ENCODE data around the gene BATF2.
"Not testable (repeated sequence)": the region's sequence is repeated elsewhere in the genome, so short reads cannot be mapped to it uniquely, and the experiment has no call there.

BATF2 gene

DNA sequence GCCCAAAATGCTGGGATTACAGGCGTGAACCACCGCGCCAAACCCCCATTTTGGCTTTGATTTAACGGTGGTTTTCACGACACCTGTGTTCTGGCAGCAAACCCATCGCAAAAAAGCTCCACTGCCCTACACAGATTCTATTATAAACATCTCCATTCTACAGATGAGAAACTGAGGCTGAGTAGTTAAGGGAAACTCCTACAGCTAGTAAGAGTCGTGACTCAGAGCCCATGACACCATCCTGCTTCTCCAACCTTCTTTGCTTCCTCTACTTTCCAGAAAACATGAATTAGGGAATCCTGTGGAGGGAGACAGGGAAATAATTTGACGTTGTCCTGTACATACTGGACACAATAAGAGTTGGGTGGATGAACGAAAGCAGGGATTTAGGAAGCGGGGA is 30.0 kb upstream of the BATF2 start:
- Mint-ChIP-seq H3K27me3 (no peaks in the 10 kb centered on the region), H3K4me3 (peak overlapping the region; percentile 75), H3K36me3 (ENCODE audit: low read depth) (peaks cover 30% of the 10 kb centered on the region), H3K4me1 (ENCODE audit: low read depth) (peaks cover 25% of the 10 kb centered on the region), H3K9me3 (no peaks in the 10 kb centered on the region), H3K27ac (peak overlapping the region; percentile 80)
- intact Hi-C loops (cut with micrococcal nuclease), result loop anchor here (1.0 to 2.0 kb wide), 6 partner anchors 13 to 110 kb away; partner anchors contain the start of genes ARL2, ATG2A, CDCA5 and PPP2R5B

- H3K4me3 Mint-ChIP-seq, result not testable (repeated sequence)
Measured at GRCh38 chr11:65023502-65023901, 26.7 kb upstream of the BATF2 start.

GRCh38 chr11:65021509-65021908 is 24.7 kb upstream of the BATF2 start:
- Mint-ChIP-seq H3K27ac (no peak overlapping the region), H3K9me3 (no peaks in the 10 kb centered on the region), H3K27me3 (no peaks in the 10 kb centered on the region), H3K36me3 (ENCODE audit: low read depth) (peaks cover 62% of the 10 kb centered on the region), H3K4me3 (no peak overlapping the region), H3K4me1 (ENCODE audit: low read depth) (peaks cover 14% of the 10 kb centered on the region)
- intact Hi-C loops (cut with micrococcal nuclease), result no loop called here

More at GRCh38 chr11:65023502-65023901, 26.7 kb upstream of the BATF2 start:
- peaks cover 21% of the 10 kb centered on the region for H3K4me1 Mint-ChIP-seq (ENCODE audit: low read depth)
- H3K27me3 Mint-ChIP-seq; H3K9me3 Mint-ChIP-seq; intact Hi-C loops (cut with micrococcal nuclease); H3K27ac Mint-ChIP-seq: not testable (repeated sequence)
- H3K36me3 Mint-ChIP-seq (ENCODE audit: low read depth), result peaks cover 42% of the 10 kb centered on the region

- no peaks in the 10 kb centered on the region for H3K9me3 Mint-ChIP-seq
- no peaks in the 10 kb centered on the region for H3K27me3 Mint-ChIP-seq
- peaks cover 19% of the 10 kb centered on the region for H3K4me1 Mint-ChIP-seq (ENCODE audit: low read depth)
- H3K36me3 Mint-ChIP-seq (ENCODE audit: low read depth), result peaks cover 67% of the 10 kb centered on the region
- intact Hi-C loops (cut with micrococcal nuclease), result no loop called here
- H3K27ac Mint-ChIP-seq, result no peak overlapping the region
- no peak overlapping the region for H3K4me3 Mint-ChIP-seq
Measured at GRCh38 chr11:65021003-65021402, 24.2 kb upstream of the BATF2 start.

DNA sequence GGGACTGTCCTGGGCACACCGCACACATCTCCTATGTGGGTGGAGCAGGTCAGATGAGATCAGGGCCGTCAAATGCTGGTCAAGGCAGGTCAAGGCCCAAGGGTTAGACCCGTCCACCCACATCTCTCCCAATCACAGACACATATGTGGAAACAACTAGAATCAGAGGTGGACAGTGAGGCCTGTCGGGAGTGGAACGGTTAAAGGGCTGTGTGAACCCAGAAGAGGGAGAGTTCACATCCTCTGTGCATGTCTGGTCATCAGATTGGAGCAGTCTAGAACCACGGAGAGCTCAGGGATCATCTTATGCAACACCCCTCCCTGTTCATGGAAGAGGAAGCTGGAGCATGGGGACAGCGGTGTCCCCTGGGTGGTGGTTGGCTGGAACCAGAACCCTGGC is 23.1 kb upstream of the BATF2 start:
- Mint-ChIP-seq H3K27me3 (no peaks in the 10 kb centered on the region), H3K9me3 (no peaks in the 10 kb centered on the region), H3K27ac (no peak overlapping the region), H3K4me3 (no peak overlapping the region), H3K36me3 (ENCODE audit: low read depth) (peaks cover 70% of the 10 kb centered on the region), H3K4me1 (ENCODE audit: low read depth) (peaks cover 29% of the 10 kb centered on the region)
- intact Hi-C loops (cut with micrococcal nuclease), result no loop called here

DNA sequence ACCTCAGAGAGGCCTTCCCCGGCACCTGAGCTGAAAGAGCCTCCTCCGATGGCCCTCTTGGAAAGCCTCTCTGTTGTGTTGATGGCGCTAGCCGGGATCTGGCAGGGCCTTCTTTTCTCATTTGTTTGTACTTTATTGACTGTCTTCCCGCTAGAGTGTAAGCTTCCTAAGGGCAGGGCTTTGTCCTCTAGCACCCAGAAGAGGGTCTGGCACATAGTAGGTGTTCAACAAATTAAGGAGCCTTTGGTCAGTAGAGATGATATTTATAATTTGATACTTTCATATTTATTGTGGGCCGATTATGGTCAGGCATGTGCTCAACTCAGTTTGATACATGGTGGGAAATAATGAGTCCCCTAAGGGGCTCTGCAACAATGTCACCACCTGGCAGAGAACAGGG is 21.2 kb upstream of the BATF2 start:
- intact Hi-C loops (cut with micrococcal nuclease), result no loop called here
- H3K27ac Mint-ChIP-seq, result no peak overlapping the region
- peaks cover 36% of the 10 kb centered on the region for H3K4me1 Mint-ChIP-seq (ENCODE audit: low read depth)
- H3K4me3 Mint-ChIP-seq, result no peak overlapping the region
- H3K27me3 Mint-ChIP-seq, result no peaks in the 10 kb centered on the region
- peaks cover 69% of the 10 kb centered on the region for H3K36me3 Mint-ChIP-seq (ENCODE audit: low read depth)
- H3K9me3 Mint-ChIP-seq, result no peaks in the 10 kb centered on the region

GRCh38 chr11:65016705-65017104 is 19.9 kb upstream of the BATF2 start:
- intact Hi-C loops (cut with micrococcal nuclease), result no loop called here
- no peak overlapping the region for H3K4me3 Mint-ChIP-seq
- peaks cover 57% of the 10 kb centered on the region for H3K36me3 Mint-ChIP-seq (ENCODE audit: low read depth)

DNA sequence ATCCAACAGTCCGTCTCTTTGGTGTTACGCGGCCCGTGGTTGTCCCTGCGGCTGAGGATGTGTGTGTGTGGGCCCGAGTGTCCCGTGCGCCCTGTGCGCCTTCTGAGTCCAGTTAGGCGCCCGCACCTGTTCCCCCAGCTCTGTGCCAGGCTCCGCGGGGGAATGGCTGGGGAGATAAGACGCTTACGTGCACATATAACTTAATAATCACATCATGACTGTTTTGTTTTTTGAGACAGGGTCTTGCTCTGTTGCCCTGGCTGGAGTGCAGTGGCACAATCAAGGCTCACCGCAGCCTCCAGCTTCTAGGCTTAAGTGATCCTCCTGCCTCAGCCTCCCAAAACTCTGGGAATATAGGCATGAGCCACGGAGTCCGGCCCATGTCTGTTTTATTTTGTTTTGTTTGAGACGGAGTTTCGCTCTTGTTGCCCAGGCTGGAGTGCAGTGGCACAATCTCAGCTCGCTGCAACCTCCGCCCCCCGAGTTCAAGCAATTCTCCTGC is 18.0 kb upstream of the BATF2 start:
- H3K27ac Mint-ChIP-seq, result peak overlapping the region; percentile 97
- no peaks in the 10 kb centered on the region for H3K27me3 Mint-ChIP-seq
- H3K9me3 Mint-ChIP-seq, result no peaks in the 10 kb centered on the region
- H3K4me3 Mint-ChIP-seq, result peak overlapping the region; percentile 89
- H3K36me3 Mint-ChIP-seq (ENCODE audit: low read depth), result peaks cover 42% of the 10 kb centered on the region
- H3K4me1 Mint-ChIP-seq (ENCODE audit: low read depth), result peaks cover 34% of the 10 kb centered on the region
- intact Hi-C loops (cut with micrococcal nuclease), result loop anchor here (1.0 to 5.0 kb wide), 5 partner anchors 13 to 167 kb away; partner anchors contain the start of genes CDCA5, SNX15, VPS51 and ZFPL1

More at GRCh38 chr11:65016705-65017104, 19.9 kb upstream of the BATF2 start:
- Mint-ChIP-seq H3K27ac (no peak overlapping the region), H3K9me3 (no peaks in the 10 kb centered on the region), H3K27me3 (no peaks in the 10 kb centered on the region), H3K4me1 (ENCODE audit: low read depth) (peaks cover 40% of the 10 kb centered on the region)

DNA sequence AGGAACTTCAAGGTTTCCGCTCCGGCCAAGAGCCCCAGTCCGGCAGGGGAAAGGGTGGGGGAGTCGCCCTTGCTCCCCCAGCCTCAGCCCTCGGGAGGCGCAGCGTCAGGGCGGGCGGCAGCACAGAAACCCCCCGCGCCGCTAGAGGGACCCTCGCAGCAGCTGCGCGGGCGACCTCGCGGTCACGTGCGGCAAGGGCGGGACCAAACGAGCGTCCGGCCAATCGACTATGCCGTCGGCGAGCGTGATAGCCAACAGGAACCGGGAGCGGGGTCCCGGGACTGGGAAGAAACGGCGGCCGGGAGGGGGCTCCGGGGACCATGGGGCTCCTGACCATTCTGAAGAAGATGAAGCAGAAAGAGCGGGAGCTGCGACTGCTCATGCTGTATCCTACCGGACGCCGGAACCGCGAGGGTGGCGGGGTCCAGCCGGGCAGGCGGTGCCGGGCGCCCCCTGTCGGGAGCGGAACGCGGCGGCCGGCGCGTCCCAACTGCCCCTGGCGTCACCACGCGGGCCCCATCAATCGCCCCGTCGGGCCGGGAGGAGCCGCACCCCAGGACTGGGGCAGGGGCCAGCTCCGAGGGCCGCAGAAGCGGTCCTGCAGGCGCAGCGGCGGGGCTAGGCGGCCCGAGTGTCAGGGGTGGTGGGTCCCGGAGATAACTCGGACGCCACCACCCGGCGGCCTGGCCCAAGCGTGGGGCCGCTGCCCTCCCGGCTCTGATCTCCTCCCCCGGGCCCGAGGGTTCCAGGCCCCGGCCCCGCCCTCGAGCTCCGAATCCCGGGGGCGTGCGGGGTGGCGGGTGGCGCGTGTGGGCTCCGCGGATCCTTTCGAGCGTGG is 17.3 kb upstream of the BATF2 start, which contains the start of gene ARL2:
Gene ARL2, plus strand, starts transcription at position 273 of the 838 bp plus-strand sequence. Its CDS starts 48 bp downstream, at position 321.
- intact Hi-C loops (cut with micrococcal nuclease), result loop anchor here (1.0 to 5.0 kb wide), 5 partner anchors 13 to 167 kb away; partner anchors contain the start of genes CDCA5, SNX15, VPS51 and ZFPL1
- peaks cover 31% of the 10 kb centered on the region for H3K4me1 Mint-ChIP-seq (ENCODE audit: low read depth)
- no peaks in the 10 kb centered on the region for H3K9me3 Mint-ChIP-seq
- H3K27me3 Mint-ChIP-seq, result no peaks in the 10 kb centered on the region
- H3K4me3 Mint-ChIP-seq, result peak within 1 kb of the TSS; percentile 89
- peak within 1 kb of the TSS; percentile 97 for H3K27ac Mint-ChIP-seq
- peaks cover 35% of the 10 kb centered on the region for H3K36me3 Mint-ChIP-seq (ENCODE audit: low read depth)

GRCh38 chr11:65013130-65013887 is 16.5 kb upstream of the BATF2 start:
- intact Hi-C loops (cut with micrococcal nuclease), result loop anchor here (5.0 kb wide), 3 partner anchors 69 to 166 kb away; partner anchors contain the start of genes CDCA5, VPS51 and ZFPL1
- H3K9me3 Mint-ChIP-seq, result no peaks in the 10 kb centered on the region
- no peaks in the 10 kb centered on the region for H3K27me3 Mint-ChIP-seq
- H3K27ac Mint-ChIP-seq, result peak overlapping the region; percentile 97
- H3K4me1 Mint-ChIP-seq (ENCODE audit: low read depth), result peaks cover 31% of the 10 kb centered on the region
- peaks cover 27% of the 10 kb centered on the region for H3K36me3 Mint-ChIP-seq (ENCODE audit: low read depth)
- peak overlapping the region; percentile 89 for H3K4me3 Mint-ChIP-seq

- Mint-ChIP-seq H3K27me3 (peaks cover 5% of the 10 kb centered on the region), H3K4me3 (no peak overlapping the region), H3K27ac (no peak overlapping the region), H3K9me3 (no peaks in the 10 kb centered on the region), H3K36me3 (ENCODE audit: low read depth) (no peaks in the 10 kb centered on the region), H3K4me1 (ENCODE audit: low read depth) (peaks cover 9% of the 10 kb centered on the region)
- intact Hi-C loops (cut with micrococcal nuclease), result no loop called here
Measured at GRCh38 chr11:65008873-65009272, 12.1 kb upstream of the BATF2 start.

DNA sequence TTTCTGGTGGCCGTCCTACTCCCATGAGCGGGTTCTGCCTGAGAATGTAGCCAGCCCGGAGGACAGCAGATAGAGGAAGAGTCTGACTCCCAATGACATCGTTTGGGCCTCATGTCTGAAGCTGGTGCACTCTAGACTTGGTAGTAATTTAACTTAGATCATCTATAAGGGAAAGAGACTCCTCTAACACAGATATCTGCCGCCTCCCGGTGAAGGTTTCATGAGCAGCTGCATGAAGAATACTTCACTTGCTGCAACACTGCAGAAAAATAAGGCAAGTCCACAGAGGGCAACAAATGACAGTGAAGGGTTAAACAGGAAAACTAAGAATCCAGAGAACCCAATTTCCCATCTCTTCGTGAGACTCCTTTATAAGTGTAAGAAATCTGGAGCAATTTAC is 11.2 kb upstream of the BATF2 start:
- H3K36me3 Mint-ChIP-seq (ENCODE audit: low read depth), result no peaks in the 10 kb centered on the region
- no peak overlapping the region for H3K27ac Mint-ChIP-seq
- H3K4me3 Mint-ChIP-seq, result no peak overlapping the region
- no peaks in the 10 kb centered on the region for H3K9me3 Mint-ChIP-seq
- H3K4me1 Mint-ChIP-seq (ENCODE audit: low read depth), result peaks cover 5% of the 10 kb centered on the region
- intact Hi-C loops (cut with micrococcal nuclease), result no loop called here
- peaks cover 8% of the 10 kb centered on the region for H3K27me3 Mint-ChIP-seq

DNA sequence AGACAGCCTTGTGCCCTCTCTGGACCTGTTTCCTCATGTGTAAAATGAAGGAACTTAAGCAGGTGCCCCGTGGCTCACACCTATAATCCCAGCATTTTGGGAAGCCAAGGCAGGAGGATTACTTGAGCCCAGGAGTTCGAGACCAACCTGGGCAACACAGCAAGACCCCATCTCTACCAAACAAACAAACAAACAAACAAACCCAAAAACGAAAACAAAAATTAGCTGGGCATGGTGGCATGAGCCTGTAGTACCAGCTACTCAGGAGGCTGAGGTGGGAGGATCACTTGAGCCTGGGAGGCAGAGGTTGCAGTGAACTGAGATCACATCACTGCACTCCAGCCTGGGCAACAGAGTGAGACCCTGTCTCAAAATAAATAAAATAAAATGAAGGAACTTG is 7.2 kb upstream of the BATF2 start:
- intact Hi-C loops (cut with micrococcal nuclease); H3K9me3 Mint-ChIP-seq; H3K36me3 Mint-ChIP-seq (ENCODE audit: low read depth); H3K4me3 Mint-ChIP-seq; H3K4me1 Mint-ChIP-seq (ENCODE audit: low read depth); H3K27me3 Mint-ChIP-seq; H3K27ac Mint-ChIP-seq: not testable (repeated sequence)

DNA sequence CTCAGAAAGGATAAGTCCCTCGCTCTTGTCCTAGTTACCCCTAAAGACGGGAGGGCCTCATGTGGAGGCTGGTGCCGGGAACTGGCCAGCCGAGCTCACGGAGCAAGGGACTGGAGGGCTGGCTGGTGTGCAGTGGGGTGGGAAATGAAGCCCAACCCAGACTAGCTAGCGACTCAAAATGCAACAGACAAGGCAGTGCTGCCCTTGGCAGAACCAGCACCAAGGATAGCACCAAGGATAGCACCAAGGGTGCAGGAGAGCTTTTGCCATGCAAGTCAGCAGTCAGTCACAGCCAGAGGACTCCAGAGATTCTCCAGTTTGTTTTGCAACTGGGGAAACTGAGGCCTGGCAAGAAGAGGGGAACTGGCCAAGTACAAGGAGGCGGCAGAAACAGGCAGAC is 6.5 kb upstream of the BATF2 start:
- intact Hi-C loops (cut with micrococcal nuclease), result no loop called here
- Mint-ChIP-seq H3K9me3 (no peaks in the 10 kb centered on the region), H3K4me1 (ENCODE audit: low read depth) (peaks cover 7% of the 10 kb centered on the region), H3K4me3 (no peak overlapping the region), H3K27ac (no peak overlapping the region), H3K27me3 (peaks cover 8% of the 10 kb centered on the region), H3K36me3 (ENCODE audit: low read depth) (no peaks in the 10 kb centered on the region)

Data from dendritic cell treated with granulocyte-macrophage colony-stimulating factor and Interleukin-4, amounts not matched to agents 40 ng/mL and 50 ng/mL, for 4 days (primary cell).